Measurements from ENCODE around the gene XYLT1.

DNA sequence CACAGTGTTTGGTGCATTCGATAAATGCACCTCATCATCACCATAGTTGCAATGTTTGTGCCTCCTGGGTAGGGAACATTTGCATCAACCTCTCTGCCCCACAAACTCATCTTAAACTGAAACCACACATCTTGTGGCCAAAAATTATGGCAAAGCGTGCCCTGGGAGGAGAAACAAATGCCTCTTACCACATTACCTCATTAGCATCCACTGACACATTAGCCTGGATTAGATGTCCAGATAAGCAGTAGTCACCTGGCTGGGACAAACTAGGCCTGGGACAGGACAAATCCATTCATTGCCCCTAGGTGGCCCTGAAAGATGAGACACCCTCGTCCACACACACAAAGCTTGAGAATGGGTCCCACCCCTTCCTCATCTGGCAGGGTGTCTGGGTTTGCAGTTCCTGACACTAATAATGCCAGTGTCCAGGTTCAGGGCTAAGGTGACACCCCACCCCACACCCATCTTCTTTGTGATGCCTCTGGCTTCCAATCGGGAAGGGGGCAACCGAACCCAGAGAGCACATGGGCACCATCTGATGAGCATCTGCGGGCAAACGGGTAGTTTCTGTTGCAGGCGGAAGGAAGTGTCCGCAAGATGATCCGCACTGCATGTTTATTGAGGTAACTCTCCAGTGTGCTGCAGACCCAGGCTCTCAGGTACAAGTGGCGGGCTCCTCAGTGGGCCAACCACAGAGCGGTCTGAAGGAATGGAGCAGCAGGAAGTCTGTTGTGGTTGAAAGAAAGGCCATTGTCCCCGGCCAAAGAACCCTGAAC is 8.6 kb downstream of the XYLT1 start:
- no peak for TF ChIP-seq ZNF548 (tag by site-specific recombination; IDR thresholded peaks at IDR 0.05)
- TF ChIP-seq ZNF341 (tag by site-specific recombination; IDR thresholded peaks at IDR 0.05; ENCODE audit: low read depth) = no peak
- TF ChIP-seq, protein P1, sequence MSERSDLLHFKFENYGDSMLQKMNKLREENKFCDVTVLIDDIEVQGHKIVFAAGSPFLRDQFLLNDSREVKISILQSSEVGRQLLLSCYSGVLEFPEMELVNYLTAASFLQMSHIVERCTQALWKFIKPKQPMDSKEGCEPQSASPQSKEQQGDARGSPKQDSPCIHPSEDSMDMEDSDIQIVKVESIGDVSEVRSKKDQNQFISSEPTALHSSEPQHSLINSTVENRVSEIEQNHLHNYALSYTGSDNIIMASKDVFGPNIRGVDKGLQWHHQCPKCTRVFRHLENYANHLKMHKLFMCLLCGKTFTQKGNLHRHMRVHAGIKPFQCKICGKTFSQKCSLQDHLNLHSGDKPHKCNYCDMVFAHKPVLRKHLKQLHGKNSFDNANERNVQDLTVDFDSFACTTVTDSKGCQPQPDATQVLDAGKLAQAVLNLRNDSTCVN (tag by site-specific recombination; optimal IDR thresholded peaks at IDR 0.05) = no peak

Data from HEK293 (cell line).